Adipocyte (in vitro differentiated cells): ENCODE data around the gene MKLN1.

Source experiments
- DNase-seq: peaks from one replicate; pipeline ENCODE4 v3.0.0-alpha.2; 2015; ENCODE audit warnings: low read depth
- H3K27me3 ChIP-seq: replicated peaks from 2 replicates; pipeline ENCODE4 v1.7.0; 2013; ENCODE audit warnings: mild to moderate bottlenecking, low read length, moderate library complexity; ENCODE audit not compliant: control insufficient read depth, insufficient read depth
- H3K36me3 ChIP-seq: 2 replicates; pipeline ENCODE4 v1.7.0; 2013; ENCODE audit warnings: low read length, mild to moderate bottlenecking, moderate library complexity; ENCODE audit not compliant: control insufficient read depth, insufficient read depth, severe bottlenecking
- H3K4me1 ChIP-seq: 2 replicates; pipeline ENCODE4 v1.7.0; 2013; ENCODE audit warnings: mild to moderate bottlenecking, low read length, moderate library complexity; ENCODE audit not compliant: control insufficient read depth, insufficient read depth
- H3K4me3 ChIP-seq: 2 replicates; pipeline ENCODE4 v1.7.0; 2013; ENCODE audit warnings: mild to moderate bottlenecking, low read length, moderate library complexity
- H3K9ac ChIP-seq: 2 replicates; pipeline ENCODE4 v1.7.0; 2013; ENCODE audit warnings: mild to moderate bottlenecking, low read length, moderate library complexity
- H3K9me3 ChIP-seq: 2 replicates; pipeline ENCODE4 v1.7.0; 2013; ENCODE audit warnings: mild to moderate bottlenecking, low read length, moderate library complexity; ENCODE audit not compliant: control insufficient read depth

MKLN1 gene

GRCh38 chr7:131355917-131356777 lies 28.5 kb downstream of the MKLN1 start:
- DNase-seq, result no peak
- H3K4me3 ChIP-seq, result no peak overlapping the region

GRCh38 chr7:131357282-131357880 lies 29.7 kb downstream of the MKLN1 start:
- Histone ChIP-seq H3K36me3 (no peaks in the 10 kb centered on the region), H3K9ac (no peak overlapping the region), H3K9me3 (no peaks in the 10 kb centered on the region), H3K27me3 (no peaks in the 10 kb centered on the region), H3K4me1 (peaks cover 45% of the 10 kb centered on the region), H3K4me3 (no peak overlapping the region)
- no peak for DNase-seq

More at GRCh38 chr7:131355917-131356777, 28.5 kb downstream of the MKLN1 start:
- H3K36me3 ChIP-seq, result no peaks in the 10 kb centered on the region
- no peaks in the 10 kb centered on the region for H3K27me3 ChIP-seq
- H3K9ac ChIP-seq, result no peak overlapping the region
- peaks cover 40% of the 10 kb centered on the region for H3K4me1 ChIP-seq
- H3K9me3 ChIP-seq, result no peaks in the 10 kb centered on the region

GRCh38 chr7:131358636-131359035 lies 31.0 kb downstream of the MKLN1 start:
- Histone ChIP-seq H3K27me3 (no peaks in the 10 kb centered on the region), H3K9me3 (no peaks in the 10 kb centered on the region), H3K36me3 (no peaks in the 10 kb centered on the region), H3K4me1 (peaks cover 48% of the 10 kb centered on the region), H3K9ac (no peak overlapping the region), H3K4me3 (peak overlapping the region; percentile 3)
- no peak for DNase-seq

GRCh38 chr7:131359136-131359776 lies 31.6 kb downstream of the MKLN1 start:
- DNase-seq, result peak; percentile 39
- no peaks in the 10 kb centered on the region for H3K36me3 ChIP-seq
- H3K27me3 ChIP-seq, result no peaks in the 10 kb centered on the region
- peaks cover 50% of the 10 kb centered on the region for H3K4me1 ChIP-seq
- no peaks in the 10 kb centered on the region for H3K9me3 ChIP-seq
- H3K4me3 ChIP-seq, result peak overlapping the region; percentile 3
- no peak overlapping the region for H3K9ac ChIP-seq

- Histone ChIP-seq H3K4me3 (no peak overlapping the region), H3K27me3 (no peaks in the 10 kb centered on the region), H3K9ac (no peak overlapping the region), H3K4me1 (peaks cover 52% of the 10 kb centered on the region), H3K9me3 (no peaks in the 10 kb centered on the region), H3K36me3 (no peaks in the 10 kb centered on the region)
- no peak for DNase-seq
Measured at GRCh38 chr7:131363719-131364118, 36.0 kb downstream of the MKLN1 start.

- DNase-seq, result no peak
- H3K4me3 ChIP-seq, result no peak overlapping the region
- H3K9ac ChIP-seq, result no peak overlapping the region
Measured at GRCh38 chr7:131364767-131365344, 37.2 kb downstream of the MKLN1 start.

GRCh38 chr7:131365838-131366237 lies 38.2 kb downstream of the MKLN1 start:
- H3K4me1 ChIP-seq, result peaks cover 55% of the 10 kb centered on the region
- no peaks in the 10 kb centered on the region for H3K27me3 ChIP-seq
- DNase-seq, result peak; percentile 70
- H3K9me3 ChIP-seq, result no peaks in the 10 kb centered on the region
- H3K9ac ChIP-seq, result no peak overlapping the region
- H3K4me3 ChIP-seq, result no peak overlapping the region
- no peaks in the 10 kb centered on the region for H3K36me3 ChIP-seq

More at GRCh38 chr7:131364767-131365344, 37.2 kb downstream of the MKLN1 start:
- Histone ChIP-seq H3K27me3 (no peaks in the 10 kb centered on the region), H3K36me3 (no peaks in the 10 kb centered on the region), H3K9me3 (no peaks in the 10 kb centered on the region), H3K4me1 (peaks cover 52% of the 10 kb centered on the region)

- Histone ChIP-seq H3K4me1 (peaks cover 65% of the 10 kb centered on the region), H3K4me3 (no peak overlapping the region), H3K9ac (no peak overlapping the region), H3K9me3 (no peaks in the 10 kb centered on the region), H3K36me3 (no peaks in the 10 kb centered on the region), H3K27me3 (no peaks in the 10 kb centered on the region)
- DNase-seq, result no peak
Measured at GRCh38 chr7:131369354-131369753, 41.7 kb downstream of the MKLN1 start.

- DNase-seq, result peak; percentile 46
- H3K36me3 ChIP-seq, result no peaks in the 10 kb centered on the region
- H3K9ac ChIP-seq, result no peak overlapping the region
- no peaks in the 10 kb centered on the region for H3K27me3 ChIP-seq
- peaks cover 68% of the 10 kb centered on the region for H3K4me1 ChIP-seq
- peak overlapping the region; percentile 36 for H3K4me3 ChIP-seq
- H3K9me3 ChIP-seq, result no peaks in the 10 kb centered on the region
Measured at GRCh38 chr7:131370523-131370968, 42.9 kb downstream of the MKLN1 start.

GRCh38 chr7:131371411-131371810 lies 43.7 kb downstream of the MKLN1 start:
- Histone ChIP-seq H3K36me3 (no peaks in the 10 kb centered on the region), H3K4me1 (peaks cover 60% of the 10 kb centered on the region), H3K27me3 (no peaks in the 10 kb centered on the region), H3K4me3 (no peak overlapping the region), H3K9me3 (no peaks in the 10 kb centered on the region), H3K9ac (no peak overlapping the region)
- DNase-seq, result no peak

GRCh38 chr7:131372554-131372953 lies 44.9 kb downstream of the MKLN1 start:
- DNase-seq, result no peak
- Histone ChIP-seq H3K9ac (no peak overlapping the region), H3K27me3 (no peaks in the 10 kb centered on the region), H3K9me3 (no peaks in the 10 kb centered on the region), H3K4me1 (peaks cover 49% of the 10 kb centered on the region), H3K36me3 (no peaks in the 10 kb centered on the region), H3K4me3 (no peak overlapping the region)
